GM23338 (cell line): ENCODE results near the gene ABHD5. TPM values are rescaled to one million over a fixed set of nuclear protein-coding genes. Genes with fewer than 3 reads are reported as not detected.

ENCODE experiments used
- ATAC-seq: fragments of 200-7000 bp; cut with Tn5 transposase; 3 replicates; pipeline ENCODE4 v1.9.1; 2020
- DNase-seq: peaks from one replicate; pipeline ENCODE4 v3.0.0-alpha.2; 2015; ENCODE audit warnings: low spot score
- H2AFZ ChIP-seq: fragments of 200-600 bp; sonication (generic); 2 replicates; pipeline ENCODE4 v1.8.0; 2016; ENCODE audit warnings: antibody characterized with exemption, mild to moderate bottlenecking, moderate library complexity
- H3F3A ChIP-seq: fragments of 200-600 bp; sonication (generic); replicated peaks from 2 replicates; pipeline ENCODE4 v1.8.0; 2017; ENCODE audit warnings: antibody characterized with exemption, mixed run types, low read depth
- H3K27ac ChIP-seq: fragments of 200-600 bp; sonication (generic); 2 replicates; pipeline ENCODE4 v1.6.1; 2016; ENCODE audit warnings: low read depth
- H3K27me3 ChIP-seq: fragments of 200-600 bp; sonication (generic); 2 replicates; pipeline ENCODE4 v1.8.0; 2016; ENCODE audit warnings: mild to moderate bottlenecking, mixed run types, moderate library complexity; ENCODE audit not compliant: insufficient read depth
- H3K36me3 ChIP-seq: fragments of 200-600 bp; sonication (generic); 2 replicates; pipeline ENCODE4 v1.8.0; 2016; ENCODE audit warnings: mild to moderate bottlenecking; ENCODE audit not compliant: insufficient read depth
- H3K4me1 ChIP-seq: fragments of 200-600 bp; sonication (generic); 2 replicates; pipeline ENCODE4 v1.8.0; 2016; ENCODE audit warnings: mild to moderate bottlenecking, moderate library complexity; ENCODE audit not compliant: insufficient read depth
- H3K4me2 ChIP-seq: fragments of 200-600 bp; sonication (generic); 2 replicates; pipeline ENCODE4 v1.7.1; 2017; ENCODE audit warnings: mixed run types
- H3K4me3 ChIP-seq: fragments of 200-600 bp; sonication (generic); 2 replicates; pipeline ENCODE4 v1.6.1; 2016; ENCODE audit warnings: mixed run types
- H3K79me2 ChIP-seq: fragments of 200-600 bp; sonication (generic); replicated peaks from 2 replicates; pipeline ENCODE4 v1.8.0; 2017; ENCODE audit warnings: mild to moderate bottlenecking; ENCODE audit not compliant: insufficient read depth
- H3K9me2 ChIP-seq: fragments of 200-600 bp; sonication (generic); 2 replicates; pipeline ENCODE4 v1.8.0; 2017; ENCODE audit not compliant: insufficient read depth
- H4K20me1 ChIP-seq: fragments of 200-600 bp; sonication (generic); replicated peaks from 2 replicates; pipeline ENCODE4 v1.8.0; 2017; ENCODE audit warnings: mild to moderate bottlenecking; ENCODE audit not compliant: insufficient read depth
- H3K27ac Mint-ChIP-seq: 2 replicates; pipeline ENCODE4 v1.8.0; 2020; ENCODE audit warnings: inconsistent platforms, mild to moderate bottlenecking, moderate library complexity, mixed read lengths
- H3K27me3 Mint-ChIP-seq: 3 replicates; pipeline ENCODE4 v1.8.0; 2022; ENCODE audit warnings: low read depth, mild to moderate bottlenecking, moderate library complexity, mixed read lengths, inconsistent platforms; ENCODE audit not compliant: insufficient read depth, poor library complexity
- H3K36me3 Mint-ChIP-seq: 3 replicates; pipeline ENCODE4 v1.8.0; 2021; ENCODE audit warnings: low read depth, mild to moderate bottlenecking, inconsistent platforms, moderate library complexity, mixed read lengths
- H3K4me1 Mint-ChIP-seq: 3 replicates; pipeline ENCODE4 v1.8.0; 2020; ENCODE audit warnings: mild to moderate bottlenecking, inconsistent platforms, mixed read lengths
- H3K4me3 Mint-ChIP-seq: 3 replicates; pipeline ENCODE4 v1.8.0; 2021; ENCODE audit warnings: moderate library complexity, mild to moderate bottlenecking, inconsistent platforms, mixed read lengths
- H3K9me3 Mint-ChIP-seq: 3 replicates; pipeline ENCODE4 v1.8.0; 2020; ENCODE audit warnings: moderate library complexity, mild to moderate bottlenecking, inconsistent platforms, mixed read lengths
- CREB1 ChIP-seq: fragments of 250-450 bp; sonication (Bioruptor Pico); IDR thresholded peaks from 2 replicates; pipeline ENCODE4 v1.5.0; 2020; ENCODE audit warnings: low read depth, mild to moderate bottlenecking, moderate library complexity
- EZH2 ChIP-seq: fragments of 200-600 bp; sonication (generic); IDR thresholded peaks from one replicate; pipeline ENCODE4 v1.8.0; 2017; ENCODE audit warnings: antibody characterized with exemption, mild to moderate bottlenecking, low read depth; ENCODE audit not compliant: unreplicated experiment
- EZH2phosphoT487 ChIP-seq: fragments of 200-600 bp; sonication (generic); IDR thresholded peaks from one replicate; pipeline ENCODE4 v1.8.1; 2018; ENCODE audit warnings: antibody characterized with exemption; ENCODE audit not compliant: unreplicated experiment
- POLR2AphosphoS5 ChIP-seq: IDR thresholded peaks from 2 replicates; pipeline ENCODE4 v1.6.1; 2016; ENCODE audit warnings: antibody characterized with exemption, low read depth
- STAT1 ChIP-seq: IDR thresholded peaks from one replicate; pipeline ENCODE4 v1.6.1; 2016; ENCODE audit warnings: antibody characterized with exemption; ENCODE audit not compliant: unreplicated experiment
- ZNF331 ChIP-seq: fragments of 250-450 bp; sonication (Bioruptor Pico); IDR thresholded peaks from 2 replicates; pipeline ENCODE4 v1.5.0; 2020; ENCODE audit warnings: low read depth, mild to moderate bottlenecking, moderate library complexity
- polyA plus RNA-seq: library from polyadenylated mRNA; unstranded; fragments of >200 nt; fragmentation: Nextera tagmentation; extraction: Ambion mirVana; gene quantifications from 2 replicates; pipeline ENCODE4 v1.2.1, GENCODE V29; 2016
- total RNA-seq: library from RNA; depleted of rRNA; stranded (reverse); fragments of >200 nt; shearing (Covaris generic); gene quantifications from 2 replicates; pipeline ENCODE4 v1.2.3, GENCODE V29; 2014
- TF ChIP-seq, protein P1 (sequence below), 2 experiments: fragments of 200-600 bp in 1 of 2; sonication (generic) in 1 of 2; conservative IDR thresholded peaks; 2 replicates each; pipeline versions ENCODE4 v1.5.1 to v1.6.1; 2016 to 2017; ENCODE audit warnings: antibody characterized with exemption in 2 of 2, low read depth in 2 of 2, mild to moderate bottlenecking in 2 of 2, moderate library complexity in 1 of 2
- TF ChIP-seq, protein P2 (sequence below): IDR thresholded peaks from one replicate; pipeline ENCODE4 v1.6.1; 2018; ENCODE audit warnings: antibody characterized with exemption; ENCODE audit not compliant: unreplicated experiment
- TF ChIP-seq, protein P3 (sequence below): IDR thresholded peaks from 2 replicates; pipeline ENCODE4 v1.6.1; 2016; ENCODE audit warnings: antibody characterized with exemption

The ABHD5 gene
- total and polyA plus RNA-seq, 2 experiments from 2014 or later = 12.1 to 12.3 TPM

DNA sequence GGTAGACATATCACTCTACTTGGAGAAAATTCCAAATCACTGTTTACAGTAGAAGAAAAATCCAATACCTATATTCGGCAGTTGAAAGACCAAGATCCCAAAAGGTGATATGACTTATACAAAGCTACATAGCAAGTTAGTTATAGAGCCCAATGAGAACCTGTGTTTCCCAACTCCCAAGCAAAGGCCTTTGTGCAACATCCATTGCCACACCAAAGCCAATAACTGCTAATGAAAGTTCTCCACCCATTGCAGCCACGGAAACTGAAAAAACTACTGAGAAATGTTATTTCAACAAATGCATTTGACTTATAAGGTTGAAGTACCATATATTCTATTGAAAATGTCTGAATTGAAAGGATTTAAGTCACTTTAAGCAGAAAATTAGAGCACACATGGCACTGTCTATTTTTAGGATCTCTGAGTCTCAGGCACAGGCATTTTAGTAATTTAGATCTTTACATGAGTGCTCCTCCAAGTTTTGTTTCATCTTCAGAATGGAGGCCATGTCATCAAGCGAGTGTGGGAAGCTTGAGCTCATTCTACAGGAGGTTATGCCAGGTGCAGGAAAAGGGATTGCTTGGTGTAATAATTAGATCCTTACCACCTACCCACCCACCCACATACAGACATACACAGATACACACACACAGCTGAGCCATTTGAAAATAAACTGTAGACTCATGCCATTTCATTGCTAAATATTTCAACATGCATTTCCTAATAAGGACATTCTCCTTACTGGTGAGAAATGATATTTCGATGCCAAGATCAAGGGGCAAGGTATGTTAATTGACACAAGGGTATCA is 49.2 kb upstream of the ABHD5 start:
- peaks cover 8% of the 10 kb centered on the region for H3K27me3 Mint-ChIP-seq
- no peak for ATAC-seq
- no peak overlapping the region for H3K4me3 Mint-ChIP-seq
- Histone ChIP-seq H4K20me1 (no peaks in the 10 kb centered on the region), H3K27me3 (no peaks in the 10 kb centered on the region), H3F3A (no peaks in the 10 kb centered on the region), H3K4me3 (no peak overlapping the region), H3K4me2 (no peak overlapping the region), H2AFZ (peak overlapping the region; percentile 33; the same call in 1 of the 2 replicates), H3K27ac (no peak overlapping the region), H3K4me1 (no peaks in the 10 kb centered on the region; the same call in 1 of the 2 replicates), H3K36me3 (no peaks in the 10 kb centered on the region), H3K79me2 (no peaks in the 10 kb centered on the region), H3K9me2 (no peaks in the 10 kb centered on the region)
- 0 out of 3 replicates have a peak, but pooled peaks cover 3% of the 10 kb centered on the region for H3K36me3 Mint-ChIP-seq
- DNase-seq = no peak
- TF ChIP-seq ZNF331 (CRISPR knock-in tag) (no peak), EZH2 (no peak), EZH2phosphoT487 (no peak), STAT1 (no peak), POLR2AphosphoS5 (no peak), CREB1 (no peak)
- TF ChIP-seq, protein P1, sequence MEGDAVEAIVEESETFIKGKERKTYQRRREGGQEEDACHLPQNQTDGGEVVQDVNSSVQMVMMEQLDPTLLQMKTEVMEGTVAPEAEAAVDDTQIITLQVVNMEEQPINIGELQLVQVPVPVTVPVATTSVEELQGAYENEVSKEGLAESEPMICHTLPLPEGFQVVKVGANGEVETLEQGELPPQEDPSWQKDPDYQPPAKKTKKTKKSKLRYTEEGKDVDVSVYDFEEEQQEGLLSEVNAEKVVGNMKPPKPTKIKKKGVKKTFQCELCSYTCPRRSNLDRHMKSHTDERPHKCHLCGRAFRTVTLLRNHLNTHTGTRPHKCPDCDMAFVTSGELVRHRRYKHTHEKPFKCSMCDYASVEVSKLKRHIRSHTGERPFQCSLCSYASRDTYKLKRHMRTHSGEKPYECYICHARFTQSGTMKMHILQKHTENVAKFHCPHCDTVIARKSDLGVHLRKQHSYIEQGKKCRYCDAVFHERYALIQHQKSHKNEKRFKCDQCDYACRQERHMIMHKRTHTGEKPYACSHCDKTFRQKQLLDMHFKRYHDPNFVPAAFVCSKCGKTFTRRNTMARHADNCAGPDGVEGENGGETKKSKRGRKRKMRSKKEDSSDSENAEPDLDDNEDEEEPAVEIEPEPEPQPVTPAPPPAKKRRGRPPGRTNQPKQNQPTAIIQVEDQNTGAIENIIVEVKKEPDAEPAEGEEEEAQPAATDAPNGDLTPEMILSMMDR (conservative IDR thresholded peaks at IDR 0.05; ENCODE audit: low read depth in 2 of 2) = no peak
- TF ChIP-seq, protein P2, sequence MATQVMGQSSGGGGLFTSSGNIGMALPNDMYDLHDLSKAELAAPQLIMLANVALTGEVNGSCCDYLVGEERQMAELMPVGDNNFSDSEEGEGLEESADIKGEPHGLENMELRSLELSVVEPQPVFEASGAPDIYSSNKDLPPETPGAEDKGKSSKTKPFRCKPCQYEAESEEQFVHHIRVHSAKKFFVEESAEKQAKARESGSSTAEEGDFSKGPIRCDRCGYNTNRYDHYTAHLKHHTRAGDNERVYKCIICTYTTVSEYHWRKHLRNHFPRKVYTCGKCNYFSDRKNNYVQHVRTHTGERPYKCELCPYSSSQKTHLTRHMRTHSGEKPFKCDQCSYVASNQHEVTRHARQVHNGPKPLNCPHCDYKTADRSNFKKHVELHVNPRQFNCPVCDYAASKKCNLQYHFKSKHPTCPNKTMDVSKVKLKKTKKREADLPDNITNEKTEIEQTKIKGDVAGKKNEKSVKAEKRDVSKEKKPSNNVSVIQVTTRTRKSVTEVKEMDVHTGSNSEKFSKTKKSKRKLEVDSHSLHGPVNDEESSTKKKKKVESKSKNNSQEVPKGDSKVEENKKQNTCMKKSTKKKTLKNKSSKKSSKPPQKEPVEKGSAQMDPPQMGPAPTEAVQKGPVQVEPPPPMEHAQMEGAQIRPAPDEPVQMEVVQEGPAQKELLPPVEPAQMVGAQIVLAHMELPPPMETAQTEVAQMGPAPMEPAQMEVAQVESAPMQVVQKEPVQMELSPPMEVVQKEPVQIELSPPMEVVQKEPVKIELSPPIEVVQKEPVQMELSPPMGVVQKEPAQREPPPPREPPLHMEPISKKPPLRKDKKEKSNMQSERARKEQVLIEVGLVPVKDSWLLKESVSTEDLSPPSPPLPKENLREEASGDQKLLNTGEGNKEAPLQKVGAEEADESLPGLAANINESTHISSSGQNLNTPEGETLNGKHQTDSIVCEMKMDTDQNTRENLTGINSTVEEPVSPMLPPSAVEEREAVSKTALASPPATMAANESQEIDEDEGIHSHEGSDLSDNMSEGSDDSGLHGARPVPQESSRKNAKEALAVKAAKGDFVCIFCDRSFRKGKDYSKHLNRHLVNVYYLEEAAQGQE = no peak
- TF ChIP-seq, protein P3, sequence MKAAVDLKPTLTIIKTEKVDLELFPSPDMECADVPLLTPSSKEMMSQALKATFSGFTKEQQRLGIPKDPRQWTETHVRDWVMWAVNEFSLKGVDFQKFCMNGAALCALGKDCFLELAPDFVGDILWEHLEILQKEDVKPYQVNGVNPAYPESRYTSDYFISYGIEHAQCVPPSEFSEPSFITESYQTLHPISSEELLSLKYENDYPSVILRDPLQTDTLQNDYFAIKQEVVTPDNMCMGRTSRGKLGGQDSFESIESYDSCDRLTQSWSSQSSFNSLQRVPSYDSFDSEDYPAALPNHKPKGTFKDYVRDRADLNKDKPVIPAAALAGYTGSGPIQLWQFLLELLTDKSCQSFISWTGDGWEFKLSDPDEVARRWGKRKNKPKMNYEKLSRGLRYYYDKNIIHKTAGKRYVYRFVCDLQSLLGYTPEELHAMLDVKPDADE = no peak
- peaks cover 10% of the 10 kb centered on the region for H3K4me1 Mint-ChIP-seq
- H3K9me3 Mint-ChIP-seq = no peaks in the 10 kb centered on the region
- H3K27ac Mint-ChIP-seq = peak overlapping the region; percentile 6; the same call in 1 of the 2 replicates
